HL-60 (cell line): ENCODE results near the gene DLEC1.
"Not testable (repeated sequence)": the region's sequence is repeated elsewhere in the genome, so short reads cannot be mapped to it uniquely, and the experiment has no call there.

Experiments used
- DNase-seq, 2 experiments: peaks; one replicate each; pipeline ENCODE4 v3.0.0-alpha.2; 2010 to 2020; ENCODE audit warnings: low read depth in 1 of 2, low spot score in 1 of 2
- H3K27ac ChIP-seq: fragments of 250-450 bp; sonication (Bioruptor Pico); replicated peaks from 2 replicates; pipeline ENCODE4 v1.5.1; 2020; ENCODE audit warnings: mild to moderate bottlenecking, moderate library complexity
- H3K27me3 ChIP-seq: fragments of 250-450 bp; sonication (Bioruptor Pico); 2 replicates; pipeline ENCODE4 v1.5.1; 2021; ENCODE audit warnings: mild to moderate bottlenecking, moderate library complexity; ENCODE audit not compliant: insufficient read depth, poor library complexity, severe bottlenecking
- H3K4me3 ChIP-seq: replicated peaks from 2 replicates; pipeline ENCODE4 v1.5.1; 2011; ENCODE audit warnings: mild to moderate bottlenecking, control low read depth, low read length; ENCODE audit not compliant: insufficient read depth
- CTCF ChIP-seq: IDR thresholded peaks from one replicate; pipeline ENCODE4 v1.5.1; 2011; ENCODE audit warnings: low read length, control low read depth, inconsistent platforms; ENCODE audit not compliant: insufficient read depth
- GABPA ChIP-seq: IDR thresholded peaks from 2 replicates; pipeline ENCODE4 v1.6.1; 2012; ENCODE audit warnings: low read depth
- POLR2AphosphoS5 ChIP-seq: IDR thresholded peaks from 2 replicates; pipeline ENCODE4 v1.6.1; 2012; ENCODE audit warnings: low read depth
- SPI1 ChIP-seq: IDR thresholded peaks from 2 replicates; pipeline ENCODE4 v1.6.1; 2012; ENCODE audit warnings: low read depth, mild to moderate bottlenecking, borderline replicate concordance
- TF ChIP-seq, protein P1 (sequence below): IDR thresholded peaks from 2 replicates; pipeline ENCODE4 v1.6.1; 2012; ENCODE audit warnings: low read depth; ENCODE audit not compliant: insufficient replicate concordance

DLEC1 gene

GRCh38 chr3:38059148-38059547 lies 20.1 kb downstream of the DLEC1 start:
- no peak for DNase-seq
- Histone ChIP-seq H3K27ac (no peak overlapping the region), H3K27me3 (no peaks in the 10 kb centered on the region), H3K4me3 (no peak overlapping the region)
- TF ChIP-seq POLR2AphosphoS5 (no peak), GABPA (no peak), CTCF (no peak), SPI1 (no peak)
- TF ChIP-seq, protein P1, sequence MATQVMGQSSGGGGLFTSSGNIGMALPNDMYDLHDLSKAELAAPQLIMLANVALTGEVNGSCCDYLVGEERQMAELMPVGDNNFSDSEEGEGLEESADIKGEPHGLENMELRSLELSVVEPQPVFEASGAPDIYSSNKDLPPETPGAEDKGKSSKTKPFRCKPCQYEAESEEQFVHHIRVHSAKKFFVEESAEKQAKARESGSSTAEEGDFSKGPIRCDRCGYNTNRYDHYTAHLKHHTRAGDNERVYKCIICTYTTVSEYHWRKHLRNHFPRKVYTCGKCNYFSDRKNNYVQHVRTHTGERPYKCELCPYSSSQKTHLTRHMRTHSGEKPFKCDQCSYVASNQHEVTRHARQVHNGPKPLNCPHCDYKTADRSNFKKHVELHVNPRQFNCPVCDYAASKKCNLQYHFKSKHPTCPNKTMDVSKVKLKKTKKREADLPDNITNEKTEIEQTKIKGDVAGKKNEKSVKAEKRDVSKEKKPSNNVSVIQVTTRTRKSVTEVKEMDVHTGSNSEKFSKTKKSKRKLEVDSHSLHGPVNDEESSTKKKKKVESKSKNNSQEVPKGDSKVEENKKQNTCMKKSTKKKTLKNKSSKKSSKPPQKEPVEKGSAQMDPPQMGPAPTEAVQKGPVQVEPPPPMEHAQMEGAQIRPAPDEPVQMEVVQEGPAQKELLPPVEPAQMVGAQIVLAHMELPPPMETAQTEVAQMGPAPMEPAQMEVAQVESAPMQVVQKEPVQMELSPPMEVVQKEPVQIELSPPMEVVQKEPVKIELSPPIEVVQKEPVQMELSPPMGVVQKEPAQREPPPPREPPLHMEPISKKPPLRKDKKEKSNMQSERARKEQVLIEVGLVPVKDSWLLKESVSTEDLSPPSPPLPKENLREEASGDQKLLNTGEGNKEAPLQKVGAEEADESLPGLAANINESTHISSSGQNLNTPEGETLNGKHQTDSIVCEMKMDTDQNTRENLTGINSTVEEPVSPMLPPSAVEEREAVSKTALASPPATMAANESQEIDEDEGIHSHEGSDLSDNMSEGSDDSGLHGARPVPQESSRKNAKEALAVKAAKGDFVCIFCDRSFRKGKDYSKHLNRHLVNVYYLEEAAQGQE = no peak

DNA sequence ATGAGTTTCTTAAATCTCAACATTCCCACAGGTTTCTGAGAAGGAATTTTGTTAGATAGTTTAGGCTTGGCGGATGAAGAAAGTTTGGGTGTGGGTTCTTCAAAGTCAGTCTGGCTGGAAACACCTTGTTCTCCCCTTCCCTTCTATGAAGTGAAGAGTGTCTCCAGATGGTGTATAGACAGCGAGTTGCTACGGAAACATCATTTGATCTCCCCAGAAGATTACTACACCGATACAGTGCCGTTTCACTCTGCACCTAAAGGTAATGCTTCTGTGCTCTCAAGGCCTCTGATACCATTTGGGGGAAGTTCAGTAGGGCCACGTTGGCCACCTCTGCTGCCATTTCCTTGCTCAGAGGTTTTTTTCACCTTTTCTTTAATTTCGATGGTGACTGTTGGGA lies 20.6 kb downstream of the DLEC1 start:
- H3K27me3 ChIP-seq = no peaks in the 10 kb centered on the region
- no peak overlapping the region for H3K27ac ChIP-seq
- H3K4me3 ChIP-seq = no peak overlapping the region
- TF ChIP-seq POLR2AphosphoS5 = no peak
- no peak for TF ChIP-seq CTCF
- TF ChIP-seq SPI1 = no peak
- no peak for TF ChIP-seq GABPA
- TF ChIP-seq, protein P1 = no peak
- DNase-seq = no peak

DNA sequence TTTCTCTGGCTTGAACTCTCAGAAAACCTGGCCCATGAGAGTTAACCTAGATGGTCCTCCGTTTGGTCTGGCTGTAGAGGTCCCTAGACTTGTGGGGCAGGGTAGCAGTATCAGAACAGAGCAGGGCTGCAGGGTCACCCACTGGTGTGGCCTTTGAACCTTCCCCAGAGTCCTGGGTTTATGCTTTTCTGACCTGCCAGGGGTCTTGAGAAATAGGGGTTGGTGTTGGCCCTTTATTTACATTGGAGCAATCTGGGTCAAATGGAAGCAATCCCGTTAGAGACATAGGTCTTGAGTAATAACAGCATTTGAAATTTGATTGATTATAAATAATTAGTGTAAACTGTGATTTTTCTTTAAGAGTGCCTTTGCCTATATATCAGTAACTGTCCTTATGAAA lies 23.8 kb downstream of the DLEC1 start:
- DNase-seq = no peak
- Histone ChIP-seq H3K27ac (no peak overlapping the region), H3K4me3 (no peak overlapping the region), H3K27me3 (no peaks in the 10 kb centered on the region)
- TF ChIP-seq POLR2AphosphoS5 = no peak
- no peak for TF ChIP-seq SPI1
- TF ChIP-seq GABPA = no peak
- TF ChIP-seq, protein P1 = no peak
- TF ChIP-seq CTCF = no peak

DNA sequence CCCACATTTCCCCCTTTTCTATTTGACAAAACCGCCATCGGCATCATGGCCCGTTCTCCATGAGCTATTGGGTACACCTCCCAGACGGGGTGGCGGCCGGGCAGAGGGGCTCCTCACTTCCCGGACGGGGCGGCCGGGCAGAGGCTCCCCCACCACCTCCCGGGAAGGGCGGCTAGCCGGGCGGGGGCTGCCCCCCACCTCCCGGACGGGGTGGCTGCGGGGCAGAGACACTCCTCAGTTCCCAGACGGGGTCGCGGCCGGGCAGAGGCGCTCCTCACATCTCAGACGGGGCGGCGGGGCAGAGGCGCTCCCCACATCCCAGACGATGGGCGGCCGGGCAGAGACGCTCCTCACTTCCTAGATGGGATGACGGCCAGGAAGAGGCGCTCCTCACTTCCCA lies 25.4 kb downstream of the DLEC1 start:
- not testable (repeated sequence) for H3K4me3 ChIP-seq, DNase-seq, H3K27ac ChIP-seq, H3K27me3 ChIP-seq
